ENCODE data around the gene UVRAG. TPM values are rescaled to one million over a fixed set of nuclear protein-coding genes. Genes with fewer than 3 reads are reported as not detected.

The UVRAG gene
- total and polyA plus RNA-seq, 2 of the 13 experiments (the other 11 are each of a cell fraction or from before 2014, with no cell fraction given) = 9.7 to 17.3 TPM

- TF ChIP-seq ZNF609 (CRISPR knock-in tag; IDR thresholded peaks at IDR 0.05; ENCODE audit: borderline replicate concordance) (no peak), ASH2L (IDR thresholded peaks at IDR 0.05; ENCODE audit: insufficient read length, low read depth, low read length) (no peak), STAT6 (CRISPR knock-in tag; IDR thresholded peaks at IDR 0.05; ENCODE audit: borderline replicate concordance) (no peak), ZSCAN5A (CRISPR knock-in tag; IDR thresholded peaks at IDR 0.05; ENCODE audit: borderline replicate concordance) (no peak), BCL6 (CRISPR knock-in tag; IDR thresholded peaks at IDR 0.05) (no peak), CEBPB (IDR thresholded peaks at IDR 0.05; ENCODE audit: borderline replicate concordance, low read depth, low read length) (peak; percentile 87), RARG (CRISPR knock-in tag; IDR thresholded peaks at IDR 0.05; ENCODE audit: low read depth) (no peak), RBM22 (optimal IDR thresholded peaks at IDR 0.05; ENCODE audit: low read length) (no peak), GFI1 (CRISPR knock-in tag; IDR thresholded peaks at IDR 0.05; ENCODE audit: borderline replicate concordance) (no peak), CEBPG (CRISPR knock-in tag; IDR thresholded peaks at IDR 0.05) (peak; percentile 48), IRF2 (CRISPR knock-in tag; IDR thresholded peaks at IDR 0.05) (no peak), HDAC1 (CRISPR knock-in tag; IDR thresholded peaks at IDR 0.05) (no peak), ZNF800 (CRISPR knock-in tag; IDR thresholded peaks at IDR 0.05) (no peak)
Measured at GRCh38 chr11:75858613-75859012, 43.6 kb downstream of the UVRAG start (continued).

All from HepG2 (cell line).